ENCODE results near the gene ZNF865. TPM values are rescaled to one million over a fixed set of nuclear protein-coding genes. Genes with fewer than 3 reads are reported as not detected.

Gene ZNF865
- total and polyA plus RNA-seq, 2 donors (not counting 3 experiments of a cell fraction or from before 2014, with no cell fraction given) = 4.0 to 10.1 TPM

DNA sequence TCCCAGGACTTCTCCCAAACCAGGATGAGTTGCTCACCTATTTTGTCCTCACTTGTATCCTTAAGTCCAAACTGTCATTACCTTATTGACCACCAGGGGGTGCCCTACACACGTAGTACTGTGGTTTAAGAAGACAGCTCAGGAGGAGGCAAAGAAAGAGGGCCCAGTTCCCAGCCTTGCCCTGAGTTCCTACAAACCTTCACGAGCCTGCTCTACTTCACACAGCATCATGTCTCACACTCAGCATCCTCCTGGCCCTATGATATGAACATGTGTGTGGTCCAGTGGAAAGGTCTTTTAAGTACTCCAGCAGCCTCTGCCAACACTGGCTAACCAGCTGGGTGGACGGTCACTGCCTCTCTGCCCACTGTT lies 27.0 kb downstream of the ZNF865 start:
- H3K9ac ChIP-seq (replicated peaks; ENCODE audit: extremely low read depth, insufficient read depth, low read length) = no peak overlapping the region
- H2AFZ ChIP-seq (ENCODE audit: low read depth, low read length) = peak overlapping the region; percentile 41
- TF ChIP-seq EZH2 (IDR thresholded peaks at IDR 0.05; ENCODE audit: borderline replicate concordance, low read depth, low read length, severe bottlenecking) (no peak), POLR2AphosphoS5 (IDR thresholded peaks at IDR 0.05; ENCODE audit: insufficient read depth, low read depth, low read length) (no peak), FOS (IDR thresholded peaks at IDR 0.05; ENCODE audit: borderline replicate concordance, insufficient read depth, low read length) (no peak)
- TF ChIP-seq, protein P1, sequence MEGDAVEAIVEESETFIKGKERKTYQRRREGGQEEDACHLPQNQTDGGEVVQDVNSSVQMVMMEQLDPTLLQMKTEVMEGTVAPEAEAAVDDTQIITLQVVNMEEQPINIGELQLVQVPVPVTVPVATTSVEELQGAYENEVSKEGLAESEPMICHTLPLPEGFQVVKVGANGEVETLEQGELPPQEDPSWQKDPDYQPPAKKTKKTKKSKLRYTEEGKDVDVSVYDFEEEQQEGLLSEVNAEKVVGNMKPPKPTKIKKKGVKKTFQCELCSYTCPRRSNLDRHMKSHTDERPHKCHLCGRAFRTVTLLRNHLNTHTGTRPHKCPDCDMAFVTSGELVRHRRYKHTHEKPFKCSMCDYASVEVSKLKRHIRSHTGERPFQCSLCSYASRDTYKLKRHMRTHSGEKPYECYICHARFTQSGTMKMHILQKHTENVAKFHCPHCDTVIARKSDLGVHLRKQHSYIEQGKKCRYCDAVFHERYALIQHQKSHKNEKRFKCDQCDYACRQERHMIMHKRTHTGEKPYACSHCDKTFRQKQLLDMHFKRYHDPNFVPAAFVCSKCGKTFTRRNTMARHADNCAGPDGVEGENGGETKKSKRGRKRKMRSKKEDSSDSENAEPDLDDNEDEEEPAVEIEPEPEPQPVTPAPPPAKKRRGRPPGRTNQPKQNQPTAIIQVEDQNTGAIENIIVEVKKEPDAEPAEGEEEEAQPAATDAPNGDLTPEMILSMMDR (IDR thresholded peaks at IDR 0.05; ENCODE audit: extremely low read depth in 1 of 2, insufficient read depth in 1 of 2, low read depth in 1 of 2, low read length in 2 of 2) = peak; percentile 67 to 75
- TF ChIP-seq, protein P2, sequence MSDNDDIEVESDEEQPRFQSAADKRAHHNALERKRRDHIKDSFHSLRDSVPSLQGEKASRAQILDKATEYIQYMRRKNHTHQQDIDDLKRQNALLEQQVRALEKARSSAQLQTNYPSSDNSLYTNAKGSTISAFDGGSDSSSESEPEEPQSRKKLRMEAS (IDR thresholded peaks at IDR 0.05; ENCODE audit: insufficient read depth, insufficient read length) = no peak
- dilution Hi-C loops (cut with MboI; ENCODE audit: extremely low pct_ligation_motif_present, low sequenced_read_pairs) (no loop called here), intact Hi-C loops (cut with micrococcal nuclease) (loop anchor here (1.0 to 5.0 kb wide), 4 partner anchors 21 to 490 kb away; no protein-coding TSS in a partner anchor)
- peaks cover 12% of the 10 kb centered on the region for H3K4me1 ChIP-seq (ENCODE audit: control insufficient read depth, extremely low read depth, insufficient read depth, low read length)
- H4K20me1 ChIP-seq (replicated peaks; ENCODE audit: control insufficient read depth, extremely low read depth, insufficient read depth, low read length) = no peaks in the 10 kb centered on the region
- DNase-seq (ENCODE audit: low read depth, low spot score) = peak; percentile 91
- ChIA-PET POLR2A (interaction anchor here (0.6 to 1.8 kb wide), 2 partner anchors 10 to 11 kb away, joined by 3 to 4 read pairs; partner anchors contain the start of gene ZNF581), CTCF (interaction anchor here (0.6 to 3.3 kb wide), 48 partner anchors 8 to 719 kb away, joined by 3 to 86 read pairs (median 6); partner anchors contain the start of genes CCDC106, FIZ1, ISOC2 and NAT14)
- no peak overlapping the region for H3K4me3 ChIP-seq (replicated peaks in 1 of 3; ENCODE audit: insufficient read depth in 1 of 3, low read depth in 1 of 3, low read length in 3 of 3)
- no peak overlapping the region for H3K4me2 ChIP-seq (ENCODE audit: insufficient read depth, low read length)
- H3K79me2 ChIP-seq (ENCODE audit: control insufficient read depth, insufficient read depth, low read length) = peaks cover 21% of the 10 kb centered on the region
- FAIRE-seq = peak; percentile 97
- H3K27ac ChIP-seq (ENCODE audit: insufficient read depth, low read depth, low read length) = no peak overlapping the region
- H3K27me3 ChIP-seq (ENCODE audit: control insufficient read depth in 2 of 2, insufficient read depth in 2 of 2, low read length in 2 of 2) = no peaks in the 10 kb centered on the region
- no TSS peak for BruUV-seq (replicated peaks)
- H3K9me1 ChIP-seq (replicated peaks; ENCODE audit: control insufficient read depth, extremely low read depth, insufficient read depth, low read length) = no peaks in the 10 kb centered on the region
- H3K9me3 ChIP-seq (replicated peaks; ENCODE audit: control insufficient read depth, insufficient read depth, low read length) = no peaks in the 10 kb centered on the region
- no peaks in the 10 kb centered on the region for H3K36me3 ChIP-seq (ENCODE audit: control insufficient read depth in 2 of 2, extremely low read depth in 1 of 2, insufficient read depth in 2 of 2, low read length in 2 of 2)
